ENCODE data around the gene HTRA3. TPM values are rescaled to one million over a fixed set of nuclear protein-coding genes. Genes with fewer than 3 reads are reported as not detected.

Gene HTRA3
- polyA plus RNA-seq, 1 experiment: 16.3 TPM

DNA sequence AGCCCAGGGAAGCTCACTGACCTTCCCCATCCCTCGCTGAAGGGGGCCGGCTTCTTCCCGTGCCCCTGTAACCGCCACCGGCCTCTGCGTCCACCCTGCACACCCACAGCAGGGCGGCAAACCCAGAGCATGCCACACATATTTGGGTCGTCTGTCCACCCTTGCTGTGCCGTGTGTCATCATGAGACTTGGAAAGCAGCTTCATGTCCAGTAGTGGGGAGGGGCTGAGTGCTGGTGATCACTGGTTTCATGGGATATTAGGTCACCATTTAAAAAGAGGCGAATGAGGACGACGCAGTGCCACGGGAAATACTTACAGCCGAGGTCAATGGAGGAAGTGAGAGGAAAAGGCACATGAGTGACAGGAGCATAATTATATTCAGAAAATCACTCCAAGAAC lies 74.8 kb downstream of the HTRA3 start:
- CTCF ChIA-PET: interaction anchor here (0.6 to 1.0 kb wide), 4 partner anchors 59 to 1302 kb away, joined by 3 to 4 read pairs (median 4); a partner anchor contains a TSS
- H3K9me3 ChIP-seq (ENCODE audit: control insufficient read depth, insufficient read depth, low read length): peaks cover 3% of the 10 kb centered on the region; the same call in 1 of the 2 replicates
- POLR2A ChIA-PET: interaction anchor here (1.3 kb wide), 1 partner anchor 49 kb away, joined by 3 read pairs; no protein-coding TSS in a partner anchor
- TF ChIP-seq, protein P1, sequence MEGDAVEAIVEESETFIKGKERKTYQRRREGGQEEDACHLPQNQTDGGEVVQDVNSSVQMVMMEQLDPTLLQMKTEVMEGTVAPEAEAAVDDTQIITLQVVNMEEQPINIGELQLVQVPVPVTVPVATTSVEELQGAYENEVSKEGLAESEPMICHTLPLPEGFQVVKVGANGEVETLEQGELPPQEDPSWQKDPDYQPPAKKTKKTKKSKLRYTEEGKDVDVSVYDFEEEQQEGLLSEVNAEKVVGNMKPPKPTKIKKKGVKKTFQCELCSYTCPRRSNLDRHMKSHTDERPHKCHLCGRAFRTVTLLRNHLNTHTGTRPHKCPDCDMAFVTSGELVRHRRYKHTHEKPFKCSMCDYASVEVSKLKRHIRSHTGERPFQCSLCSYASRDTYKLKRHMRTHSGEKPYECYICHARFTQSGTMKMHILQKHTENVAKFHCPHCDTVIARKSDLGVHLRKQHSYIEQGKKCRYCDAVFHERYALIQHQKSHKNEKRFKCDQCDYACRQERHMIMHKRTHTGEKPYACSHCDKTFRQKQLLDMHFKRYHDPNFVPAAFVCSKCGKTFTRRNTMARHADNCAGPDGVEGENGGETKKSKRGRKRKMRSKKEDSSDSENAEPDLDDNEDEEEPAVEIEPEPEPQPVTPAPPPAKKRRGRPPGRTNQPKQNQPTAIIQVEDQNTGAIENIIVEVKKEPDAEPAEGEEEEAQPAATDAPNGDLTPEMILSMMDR (IDR thresholded peaks at IDR 0.05; ENCODE audit: low read depth, low read length): no peak
- H3K27ac ChIP-seq (ENCODE audit: low read depth, low read length): no peak overlapping the region
- DNase-seq (ENCODE audit: low read depth, low spot score): no peak
- H3K4me3 ChIP-seq (ENCODE audit: low read depth, low read length): no peak overlapping the region
- peaks cover 17% of the 10 kb centered on the region for H3K27me3 ChIP-seq (ENCODE audit: control insufficient read depth, insufficient read depth, low read length)

DNA sequence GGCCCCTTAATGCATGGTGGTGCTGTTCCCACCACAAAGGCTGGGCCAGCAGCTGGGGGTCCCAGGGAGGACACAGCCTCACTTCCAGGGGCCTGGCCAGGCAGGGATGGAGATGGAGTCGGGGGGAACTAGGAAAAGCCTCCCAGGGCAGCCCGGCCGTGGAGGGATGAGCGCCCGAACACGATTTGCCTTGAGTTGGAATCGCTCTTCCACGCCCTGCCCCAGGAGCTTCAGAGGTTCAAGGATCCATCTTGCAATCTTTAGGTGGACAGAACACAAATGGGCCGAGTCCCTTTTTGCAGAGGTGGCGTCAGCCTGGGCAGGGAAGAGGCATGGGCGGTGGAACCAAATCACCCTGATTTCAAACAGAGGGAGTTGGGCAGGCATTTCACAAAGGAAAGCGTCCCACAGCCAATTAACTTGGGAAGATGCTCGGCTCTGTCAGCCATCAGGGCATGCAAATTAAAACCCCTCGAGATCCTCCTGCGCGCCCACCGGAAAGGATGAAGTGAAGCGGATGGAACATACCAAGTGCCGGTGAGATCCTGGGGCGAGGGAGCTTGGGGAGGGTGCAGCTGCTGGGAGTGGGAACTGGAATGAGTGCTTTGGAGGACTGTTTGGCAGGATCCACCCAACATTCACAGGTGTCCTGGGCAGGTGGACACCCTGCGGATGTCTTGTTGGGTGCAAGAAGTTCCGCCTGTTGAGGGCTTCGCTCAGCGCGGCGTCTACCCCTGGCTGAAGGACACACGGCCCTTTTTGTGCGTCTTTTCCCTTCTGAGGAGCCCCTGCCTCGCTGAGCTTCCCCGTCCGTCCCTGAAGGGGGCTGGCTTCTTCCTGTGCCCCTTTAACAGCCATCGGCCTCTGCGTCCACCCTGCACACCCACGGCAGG lies 75.7 kb downstream of the HTRA3 start:
- H3K4me3 ChIP-seq (ENCODE audit: low read depth, low read length): no peak overlapping the region
- DNase-seq (ENCODE audit: low read depth, low spot score): no peak
- ChIA-PET POLR2A (no interaction called here), CTCF (no interaction called here)
- peaks cover 3% of the 10 kb centered on the region; the same call in 1 of the 2 replicates for H3K9me3 ChIP-seq (ENCODE audit: control insufficient read depth, insufficient read depth, low read length)
- TF ChIP-seq, protein P1 (IDR thresholded peaks at IDR 0.05; ENCODE audit: low read depth, low read length): no peak
- H3K27me3 ChIP-seq (ENCODE audit: control insufficient read depth, insufficient read depth, low read length): peaks cover 16% of the 10 kb centered on the region
- H3K27ac ChIP-seq (ENCODE audit: low read depth, low read length): no peak overlapping the region

DNA sequence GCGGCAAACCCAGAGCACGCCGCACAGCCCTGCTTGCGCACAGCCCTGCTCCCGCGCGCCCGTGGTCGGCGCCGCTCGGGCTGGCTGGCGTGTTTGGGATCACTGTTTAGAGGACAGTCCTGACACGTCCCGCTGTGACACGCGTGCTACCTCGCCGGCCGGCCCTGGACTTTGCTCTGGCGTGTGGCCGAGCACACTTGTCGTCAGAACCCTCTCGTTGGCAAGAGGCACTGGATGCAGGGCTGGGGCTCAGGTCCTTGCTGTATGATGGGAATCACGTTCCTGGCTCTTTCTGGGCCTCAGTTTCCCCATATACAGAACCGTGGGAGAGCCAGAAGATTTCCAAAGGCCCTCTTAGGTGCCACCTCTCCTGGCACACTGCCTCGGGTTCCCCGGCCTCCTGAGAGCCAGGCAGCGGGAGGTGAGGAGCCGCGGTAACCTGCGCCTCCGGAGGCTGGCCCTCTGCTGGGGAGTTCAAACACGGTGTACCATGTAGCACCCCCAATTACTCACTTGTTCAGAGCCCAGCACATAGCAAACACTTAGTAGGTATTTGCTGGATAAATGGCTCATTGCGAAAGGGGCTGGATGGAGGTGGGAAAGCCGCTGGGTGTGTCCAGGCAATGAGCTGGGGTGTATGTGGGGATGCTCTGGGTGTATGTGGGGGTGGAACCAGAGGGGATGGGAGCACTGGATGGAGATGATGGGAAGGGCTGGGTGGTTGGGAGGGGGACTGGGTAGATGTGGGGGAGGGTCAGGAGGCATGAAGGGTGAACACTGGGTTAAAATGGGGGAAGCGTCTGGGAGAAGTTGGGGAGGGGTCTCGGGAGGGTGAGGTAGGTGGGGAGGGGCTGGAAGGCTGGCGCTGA lies 76.6 kb downstream of the HTRA3 start:
- no peak overlapping the region for H3K27ac ChIP-seq (ENCODE audit: low read depth, low read length)
- TF ChIP-seq, protein P1 (IDR thresholded peaks at IDR 0.05; ENCODE audit: low read depth, low read length): no peak
- POLR2A ChIA-PET: no interaction called here
- H3K9me3 ChIP-seq (ENCODE audit: control insufficient read depth, insufficient read depth, low read length): peaks cover 3% of the 10 kb centered on the region; the same call in 1 of the 2 replicates
- H3K4me3 ChIP-seq (ENCODE audit: low read depth, low read length): no peak overlapping the region
- CTCF ChIA-PET: no interaction called here
- DNase-seq (ENCODE audit: low read depth, low spot score): no peak
- H3K27me3 ChIP-seq (ENCODE audit: control insufficient read depth, insufficient read depth, low read length): peaks cover 13% of the 10 kb centered on the region

DNA sequence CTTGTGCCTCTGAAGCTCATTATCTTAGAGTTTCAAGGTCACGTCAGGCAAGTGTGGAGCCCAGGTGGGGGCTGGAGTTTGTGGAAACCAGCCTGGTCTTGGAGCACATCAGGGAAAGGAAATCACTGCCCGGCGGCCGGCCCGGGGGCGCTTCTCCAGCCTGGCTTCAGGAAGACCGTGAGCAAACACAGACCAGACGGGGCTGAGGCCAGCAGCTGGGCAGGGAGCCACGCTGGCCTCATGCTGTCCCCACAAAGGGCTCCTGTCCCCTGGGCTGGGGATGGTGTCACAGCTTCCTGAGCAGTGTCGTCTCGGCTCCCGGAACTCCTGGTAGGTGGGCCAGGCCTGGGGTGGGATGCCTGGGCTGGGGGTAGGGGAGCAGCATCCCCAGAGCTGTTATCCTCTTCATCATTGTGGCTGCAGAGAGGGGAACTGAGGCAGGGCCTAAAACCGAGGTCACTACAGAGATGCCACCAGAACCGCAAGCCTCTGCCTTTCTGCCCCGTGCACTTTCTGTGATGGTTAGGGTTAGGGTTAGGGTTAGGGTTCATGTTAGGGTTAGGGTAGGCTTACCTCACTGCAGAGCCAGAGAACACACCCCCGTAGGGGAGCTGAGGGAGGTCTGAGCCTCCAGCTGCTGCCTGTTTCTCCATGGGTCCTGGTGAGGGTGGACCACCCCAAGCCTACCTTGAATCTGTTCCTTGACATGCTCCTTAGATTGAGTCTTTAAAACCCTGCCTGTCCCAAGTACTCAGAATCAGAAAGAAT lies 77.5 kb downstream of the HTRA3 start:
- ChIA-PET CTCF (interaction anchor here (1.4 kb wide), 1 partner anchor 104 kb away, joined by 3 read pairs; no protein-coding TSS in a partner anchor), POLR2A (no interaction called here)
- no peak for DNase-seq (ENCODE audit: low read depth, low spot score)

More for the DNA sequence above, 77.5 kb downstream of the HTRA3 start:
- H3K27me3 ChIP-seq (ENCODE audit: control insufficient read depth, insufficient read depth, low read length): peaks cover 13% of the 10 kb centered on the region
- no peak overlapping the region for H3K4me3 ChIP-seq (ENCODE audit: low read depth, low read length)
- peaks cover 3% of the 10 kb centered on the region; the same call in 1 of the 2 replicates for H3K9me3 ChIP-seq (ENCODE audit: control insufficient read depth, insufficient read depth, low read length)
- TF ChIP-seq, protein P1 (IDR thresholded peaks at IDR 0.05; ENCODE audit: low read depth, low read length): no peak
- H3K27ac ChIP-seq (ENCODE audit: low read depth, low read length): no peak overlapping the region
